CD4-positive, alpha-beta T cell (primary cell): ENCODE results near the gene HBS1L. TPM values are rescaled to one million over a fixed set of nuclear protein-coding genes. Genes with fewer than 3 reads are reported as not detected.

Experiments used
- ATAC-seq: fragments of 200-7000 bp; cut with Tn5 transposase; one replicate; pipeline ENCODE4 v1.10.0; 2022; ENCODE audit warnings: mild to moderate bottlenecking; ENCODE audit not compliant: poor library complexity
- CTCF ChIA-PET: fragments of 350-600 bp; sonication (Branson Sonifier 250); formaldehyde crosslinking; loops from one replicate; lab custom pipeline; 2021; ENCODE audit warnings: antibody characterized with exemption, inconsistent platforms; lab: Charles Lee
- POLR2A ChIA-PET: fragments of 350-600 bp; sonication (Branson Sonifier 250); formaldehyde crosslinking; loops from one replicate; lab custom pipeline; 2021; ENCODE audit warnings: antibody characterized with exemption, inconsistent platforms; lab: Charles Lee
- DNase-seq, 14 experiments: peaks; one replicate each; pipeline ENCODE4 v3.0.0-alpha.2; 2013 to 2020; ENCODE audit warnings: mixed read lengths in 2 of 14
- H3K27ac ChIP-seq, 2 donors: one replicate each; pipeline versions ENCODE4 v1.5.1 to v1.7.0; 2013; ENCODE audit warnings: low read length in 2 of 2, low read depth in 1 of 2, mild to moderate bottlenecking in 1 of 2
- H3K27me3 ChIP-seq, 2 experiments: 1 replicate in 1 of 2; 2 replicates in 1 of 2; pipeline versions ENCODE4 v1.6.1 to v1.7.0; 2013; ENCODE audit warnings: low read length in 2 of 2, control low read depth in 1 of 2, mild to moderate bottlenecking in 1 of 2, moderate library complexity in 1 of 2; ENCODE audit not compliant: insufficient read depth in 2 of 2, control insufficient read depth in 1 of 2
- H3K36me3 ChIP-seq: one replicate; pipeline ENCODE4 v1.6.1; 2013; ENCODE audit warnings: low read length, control low read depth; ENCODE audit not compliant: insufficient read depth
- H3K4me1 ChIP-seq: one replicate; pipeline ENCODE4 v1.6.1; 2013; ENCODE audit warnings: low read length, control low read depth; ENCODE audit not compliant: insufficient read depth
- H3K4me3 ChIP-seq: one replicate; pipeline ENCODE4 v1.5.1; 2013; ENCODE audit warnings: mild to moderate bottlenecking, low read length, moderate library complexity
- H3K9me3 ChIP-seq, 2 experiments: 1 replicate in 1 of 2; 2 replicates in 1 of 2; pipeline versions ENCODE4 v1.6.1 to v1.7.0; 2013; ENCODE audit warnings: low read length in 2 of 2, mild to moderate bottlenecking in 2 of 2, control low read depth in 1 of 2, moderate library complexity in 1 of 2; ENCODE audit not compliant: control insufficient read depth in 1 of 2, insufficient read depth in 1 of 2
- H3K27ac Mint-ChIP-seq: one replicate; pipeline ENCODE4 v1.8.0; 2020; ENCODE audit warnings: mixed read lengths
- H3K27me3 Mint-ChIP-seq: one replicate; pipeline ENCODE4 v1.8.0; 2021; ENCODE audit warnings: mixed read lengths
- H3K36me3 Mint-ChIP-seq: one replicate; pipeline ENCODE4 v1.8.0; 2021; ENCODE audit warnings: low read depth, mixed read lengths
- H3K4me1 Mint-ChIP-seq: one replicate; pipeline ENCODE4 v1.8.0; 2021; ENCODE audit warnings: low read depth, mixed read lengths
- H3K4me3 Mint-ChIP-seq: one replicate; pipeline ENCODE4 v1.8.0; 2020; ENCODE audit warnings: mild to moderate bottlenecking, mixed read lengths
- H3K9me3 Mint-ChIP-seq: one replicate; pipeline ENCODE4 v1.8.0; 2020; ENCODE audit warnings: mixed read lengths
- intact Hi-C, 2 experiments: fragments of 100-400 bp; cut with DNase I in 1 of 2; cut with micrococcal nuclease in 1 of 2; formaldehyde crosslinking; loops; one replicate each; pipeline versions ENCODE4 v1.15.1 to v1.9.0; 2023 to 2025; cut with DNase I, micrococcal nuclease
- total RNA-seq, 174 experiments: library from RNA in 2 of 174; stranded (reverse) in 2 of 174; gene quantifications; one replicate each; pipeline ENCODE4 v1.2.3 and lab custom pipeline; 2021 to 2026
- TF ChIP-seq, protein P1 (sequence below): fragments of 200-600 bp; IDR thresholded peaks from one replicate; pipeline ENCODE4 v1.8.0; 2022; ENCODE audit warnings: antibody characterized with exemption, mild to moderate bottlenecking

The HBS1L gene
- total RNA-seq, 2 experiments from 2014 or later = 106 to 117 TPM

DNA sequence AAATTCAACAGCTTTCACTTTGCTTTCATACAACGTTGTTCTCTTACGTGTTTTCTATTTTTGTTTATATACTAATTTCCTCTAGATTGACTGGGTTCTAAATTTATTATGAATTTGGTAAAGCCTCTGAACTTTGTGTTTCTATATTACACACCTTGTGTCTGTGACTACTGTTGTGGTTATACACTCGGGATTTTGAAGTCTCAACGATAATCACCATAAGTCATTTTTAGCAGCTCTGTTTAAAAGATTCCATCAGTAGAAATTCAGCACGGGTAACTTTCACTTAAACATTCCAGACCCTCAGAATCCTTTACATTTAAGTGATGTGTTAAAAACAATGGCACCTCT is 31.8 kb upstream of the HBS1L start:
- peak overlapping the region in 1 of 2 donors; percentile 47 for H3K27ac ChIP-seq
- ATAC-seq (no peak), DNase-seq (no peak)
- intact Hi-C loops = loop anchor here in 1 of 2 experiments (5.0 kb wide), 1 partner anchor 96 kb away; the partner anchor contains the start of gene MYB
- Mint-ChIP-seq H3K4me1 (peaks cover 67% of the 10 kb centered on the region), H3K9me3 (peaks cover 9% of the 10 kb centered on the region), H3K27me3 (no peaks in the 10 kb centered on the region), H3K4me3 (peak overlapping the region; percentile 78), H3K27ac (peak overlapping the region; percentile 94), H3K36me3 (peaks cover 22% of the 10 kb centered on the region)
- H3K36me3 ChIP-seq = no peaks in the 10 kb centered on the region
- H3K4me3 ChIP-seq = peak overlapping the region; percentile 29
- peaks cover 5 to 12% of the 10 kb centered on the region in 2 experiments for H3K9me3 ChIP-seq
- ChIA-PET POLR2A (interaction anchor here (1.1 to 5.6 kb wide), 8 partner anchors 8 to 97 kb away, joined by 3 to 57 read pairs (median 14); partner anchors contain the start of genes HBS1L and MYB), CTCF (interaction anchor here (1.7 to 4.7 kb wide), 4 partner anchors 16 to 97 kb away, joined by 5 to 20 read pairs (median 6); no protein-coding TSS in a partner anchor)
- no peaks in the 10 kb centered on the region for H3K27me3 ChIP-seq
- TF ChIP-seq, protein P1, sequence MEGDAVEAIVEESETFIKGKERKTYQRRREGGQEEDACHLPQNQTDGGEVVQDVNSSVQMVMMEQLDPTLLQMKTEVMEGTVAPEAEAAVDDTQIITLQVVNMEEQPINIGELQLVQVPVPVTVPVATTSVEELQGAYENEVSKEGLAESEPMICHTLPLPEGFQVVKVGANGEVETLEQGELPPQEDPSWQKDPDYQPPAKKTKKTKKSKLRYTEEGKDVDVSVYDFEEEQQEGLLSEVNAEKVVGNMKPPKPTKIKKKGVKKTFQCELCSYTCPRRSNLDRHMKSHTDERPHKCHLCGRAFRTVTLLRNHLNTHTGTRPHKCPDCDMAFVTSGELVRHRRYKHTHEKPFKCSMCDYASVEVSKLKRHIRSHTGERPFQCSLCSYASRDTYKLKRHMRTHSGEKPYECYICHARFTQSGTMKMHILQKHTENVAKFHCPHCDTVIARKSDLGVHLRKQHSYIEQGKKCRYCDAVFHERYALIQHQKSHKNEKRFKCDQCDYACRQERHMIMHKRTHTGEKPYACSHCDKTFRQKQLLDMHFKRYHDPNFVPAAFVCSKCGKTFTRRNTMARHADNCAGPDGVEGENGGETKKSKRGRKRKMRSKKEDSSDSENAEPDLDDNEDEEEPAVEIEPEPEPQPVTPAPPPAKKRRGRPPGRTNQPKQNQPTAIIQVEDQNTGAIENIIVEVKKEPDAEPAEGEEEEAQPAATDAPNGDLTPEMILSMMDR = no peak
- peaks cover 33% of the 10 kb centered on the region for H3K4me1 ChIP-seq

DNA sequence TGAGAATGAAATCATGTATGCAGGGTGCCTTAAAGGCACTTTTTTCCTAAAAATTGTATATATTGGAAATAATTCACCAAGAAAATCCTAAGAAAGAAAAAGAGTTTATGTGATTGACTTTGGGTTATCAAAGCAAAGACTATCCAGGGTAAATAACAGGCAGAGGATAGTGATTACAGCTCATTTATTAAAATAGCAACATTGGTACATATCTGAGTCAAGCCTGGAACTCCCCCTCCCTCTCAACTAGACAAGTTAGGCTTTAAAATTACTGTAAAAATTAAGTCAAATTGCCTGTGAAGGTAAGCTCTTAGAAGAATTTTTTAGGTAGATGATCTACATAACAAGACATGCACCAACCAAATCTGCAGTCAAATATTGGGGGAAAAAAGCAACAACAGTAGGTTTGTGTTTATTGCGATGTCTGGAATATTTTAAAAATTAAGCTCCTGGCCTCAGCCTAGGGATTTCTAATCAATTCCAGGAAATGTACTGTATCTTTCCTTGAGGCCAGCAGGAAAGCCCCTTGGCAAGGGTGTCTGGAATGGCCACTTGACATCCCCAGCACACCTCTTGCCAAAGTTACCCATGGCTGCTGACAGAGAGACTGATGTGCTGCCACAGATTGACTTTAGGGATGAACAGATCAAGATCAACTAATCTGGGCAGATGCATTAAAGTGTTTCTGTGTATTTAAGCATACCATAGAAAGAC is 31.2 kb upstream of the HBS1L start:
- intact Hi-C loops = loop anchor here in 1 of 2 experiments (5.0 kb wide), 1 partner anchor 96 kb away; the partner anchor contains the start of gene MYB
- Histone ChIP-seq H3K4me3 (peak overlapping the region; percentile 29), H3K9me3 (peaks cover 9 to 15% of the 10 kb centered on the region in 2 experiments), H3K4me1 (peaks cover 33% of the 10 kb centered on the region), H3K27me3 (no peaks in the 10 kb centered on the region), H3K36me3 (no peaks in the 10 kb centered on the region), H3K27ac (peak overlapping the region in 1 of 2 donors; percentile 47)
- ATAC-seq (no peak), DNase-seq (peak in 2 of 14 experiments; percentile 20 to 28)
- Mint-ChIP-seq H3K36me3 (peaks cover 23% of the 10 kb centered on the region), H3K4me3 (peak overlapping the region; percentile 78), H3K27ac (peak overlapping the region; percentile 94), H3K4me1 (peaks cover 64% of the 10 kb centered on the region), H3K27me3 (no peaks in the 10 kb centered on the region), H3K9me3 (peaks cover 9% of the 10 kb centered on the region)
- POLR2A ChIA-PET = interaction anchor here (1.1 to 5.6 kb wide), 7 partner anchors 9 to 97 kb away, joined by 3 to 57 read pairs (median 16); partner anchors contain the start of genes HBS1L and MYB
- CTCF ChIA-PET = interaction anchor here (1.2 to 4.7 kb wide), 4 partner anchors 13 to 98 kb away, joined by 3 to 20 read pairs (median 5); no protein-coding TSS in a partner anchor
- TF ChIP-seq, protein P1 = no peak

DNA sequence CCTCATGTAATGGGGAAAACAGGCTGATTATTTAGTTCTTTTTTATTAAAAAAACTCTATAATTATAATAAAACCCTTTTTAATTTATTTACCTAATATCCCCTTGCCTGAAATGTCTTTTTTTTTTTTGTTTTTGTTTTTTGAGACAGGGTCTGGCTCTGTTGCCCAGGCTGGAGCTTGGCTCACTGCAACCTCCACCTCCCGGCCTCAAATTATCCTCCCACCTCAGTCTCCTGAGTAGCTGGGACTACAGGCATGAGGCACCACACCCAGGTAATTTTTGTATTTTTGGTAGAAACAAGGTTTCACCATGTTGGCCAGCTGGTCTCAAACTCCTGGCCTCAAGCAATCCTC is 30.3 kb upstream of the HBS1L start:
- Histone ChIP-seq H3K36me3 (no peaks in the 10 kb centered on the region), H3K4me1 (peaks cover 30% of the 10 kb centered on the region), H3K9me3 (peaks cover 9 to 15% of the 10 kb centered on the region in 2 experiments), H3K4me3 (no peak overlapping the region), H3K27me3 (no peaks in the 10 kb centered on the region), H3K27ac (no peak overlapping the region)
- H3K4me3 Mint-ChIP-seq = no peak overlapping the region
- CTCF ChIA-PET = interaction anchor here (0.7 to 4.7 kb wide), 5 partner anchors 14 to 99 kb away, joined by 3 to 20 read pairs (median 3); no protein-coding TSS in a partner anchor
- ATAC-seq = no peak
- peak overlapping the region; percentile 8 for H3K27ac Mint-ChIP-seq
- peaks cover 54% of the 10 kb centered on the region for H3K4me1 Mint-ChIP-seq
- no peak for DNase-seq
- TF ChIP-seq, protein P1 = no peak
- H3K36me3 Mint-ChIP-seq = peaks cover 28% of the 10 kb centered on the region
- POLR2A ChIA-PET = interaction anchor here (0.6 to 5.6 kb wide), 5 partner anchors 10 to 98 kb away, joined by 4 to 57 read pairs (median 21); partner anchors contain the start of gene HBS1L
- H3K9me3 Mint-ChIP-seq = peaks cover 9% of the 10 kb centered on the region
- intact Hi-C loops = loop anchor here in 1 of 2 experiments (5.0 kb wide), 1 partner anchor 97 kb away; the partner anchor contains the start of gene MYB
- H3K27me3 Mint-ChIP-seq = no peaks in the 10 kb centered on the region
